Head of caudate nucleus (tissue), 42 donors: ENCODE data around the gene ME3.

Source experiments
- DNase-seq, 42 donors: peaks; one replicate each; pipeline versions ENCODE4 v3.0.0 to v3.0.0-alpha.2; 2020 to 2021; ENCODE audit warnings: mixed read lengths in 7 of 42
- intact Hi-C: fragments of 100-400 bp; cut with DNase I; formaldehyde crosslinking; loops from one replicate; pipeline ENCODE4 v1.15.0; 2022

The ME3 gene

GRCh38 chr11:86489442-86489841 lies 183.0 kb downstream of the ME3 start:
- no peak for DNase-seq
- intact Hi-C loops = no loop called here

GRCh38 chr11:86488553-86488952 lies 183.9 kb downstream of the ME3 start:
- DNase-seq = no peak
- intact Hi-C loops = no loop called here

- DNase-seq = no peak
- intact Hi-C loops = no loop called here
Measured at GRCh38 chr11:86487671-86488070, 184.7 kb downstream of the ME3 start.

GRCh38 chr11:86486261-86487030 lies 186.0 kb downstream of the ME3 start:
- no peak for DNase-seq
- intact Hi-C loops = no loop called here

DNA sequence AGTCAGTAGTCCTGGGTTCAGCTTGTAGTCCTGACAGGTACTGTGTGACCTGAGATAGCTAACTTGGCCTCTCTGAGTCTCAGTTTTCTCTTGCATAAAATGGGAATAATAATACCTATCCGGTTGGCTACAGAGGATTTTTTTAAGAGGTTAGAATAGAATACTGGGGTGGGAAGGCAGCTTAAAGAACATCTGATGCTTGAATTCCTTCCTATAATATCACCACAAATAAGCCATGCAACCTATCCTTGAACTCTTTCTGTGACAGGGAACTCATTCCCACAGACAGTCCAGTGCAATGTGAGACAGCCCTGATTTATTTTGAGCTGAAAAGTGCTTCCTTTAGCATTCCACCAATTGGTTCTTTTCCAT lies 187.6 kb downstream of the ME3 start:
- intact Hi-C loops = no loop called here
- DNase-seq = no peak

DNA sequence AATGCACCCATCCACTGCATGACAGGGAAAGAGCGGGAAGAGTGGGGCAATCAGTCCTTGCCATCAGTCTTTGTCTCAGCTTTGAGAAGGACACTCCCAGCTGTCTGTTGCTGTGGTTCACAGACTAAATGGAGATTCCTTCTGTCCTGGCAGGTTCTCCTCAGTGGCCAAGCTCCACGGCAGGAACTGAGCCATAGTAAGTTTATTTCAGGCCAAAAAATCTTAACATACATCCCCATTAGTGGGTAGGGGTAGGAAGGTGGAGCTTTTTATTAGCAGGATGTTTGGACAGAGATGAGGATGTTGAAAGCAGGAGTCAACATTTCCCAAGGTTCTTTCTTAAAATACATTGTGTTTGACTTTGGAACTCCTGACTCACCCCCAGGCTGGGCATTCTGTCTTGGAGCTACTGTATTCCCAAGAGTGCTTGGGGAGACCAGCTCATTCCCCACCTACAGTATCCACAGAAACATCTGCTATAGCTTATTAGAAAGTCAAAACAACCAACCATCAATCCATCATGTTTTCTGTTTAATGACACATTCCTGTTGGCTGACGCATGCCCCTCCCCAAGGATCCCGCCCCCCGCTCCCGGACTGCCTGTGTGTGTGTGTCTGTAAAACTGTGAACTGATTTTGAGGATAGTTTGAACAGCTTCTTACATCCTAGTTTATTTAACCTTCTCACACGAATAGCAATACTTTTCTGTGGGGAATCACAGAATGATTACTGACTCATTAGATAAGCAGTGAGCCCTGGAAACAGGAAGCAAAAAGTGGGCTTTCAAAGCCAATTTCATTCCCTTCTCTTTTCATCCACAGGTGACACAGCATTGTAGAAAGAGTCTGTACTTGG lies 188.2 kb downstream of the ME3 start:
- DNase-seq = no peak
- intact Hi-C loops = no loop called here

DNA sequence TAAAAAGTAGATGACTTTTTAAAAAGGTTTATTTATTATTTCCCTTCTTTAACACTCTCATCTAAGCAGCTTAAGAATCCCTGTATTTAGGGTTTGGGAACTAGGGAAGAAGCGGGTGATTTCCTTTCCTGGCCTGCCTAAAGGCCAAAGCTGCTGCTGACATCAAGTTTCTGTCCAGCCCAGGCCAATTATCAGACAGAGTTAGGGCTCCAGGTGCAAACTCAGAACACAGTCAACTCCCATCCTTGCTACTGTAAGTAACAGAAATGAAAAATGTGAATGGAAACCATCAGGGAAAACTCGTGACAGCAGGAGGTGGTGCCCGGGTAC lies 188.8 kb downstream of the ME3 start:
- intact Hi-C loops = no loop called here
- no peak for DNase-seq

GRCh38 chr11:86482692-86483091 lies 189.7 kb downstream of the ME3 start:
- DNase-seq = no peak
- intact Hi-C loops = no loop called here

GRCh38 chr11:86481399-86481798 lies 191.0 kb downstream of the ME3 start:
- peak in 7 of 42 donors; percentile 19 to 64 (median 24) for DNase-seq

DNA sequence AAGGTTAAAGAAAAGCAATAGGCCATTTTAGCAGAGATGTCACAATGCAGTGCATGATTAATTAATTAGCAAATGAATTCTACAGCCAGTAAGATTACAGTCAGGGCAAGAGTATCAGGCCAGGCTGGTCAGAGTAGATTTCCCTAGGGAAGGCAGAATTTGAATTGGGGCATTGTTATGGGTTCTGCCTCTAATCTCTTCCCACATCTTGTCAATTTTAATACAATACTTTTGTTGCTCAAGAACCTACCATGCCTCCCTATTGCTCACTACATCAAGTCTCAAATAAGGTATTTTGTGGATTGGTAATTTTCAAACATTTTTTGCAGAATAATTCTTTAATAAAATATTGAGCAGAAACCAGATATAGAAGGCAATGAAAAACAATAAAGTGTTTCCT lies 194.1 kb downstream of the ME3 start:
- DNase-seq = no peak
- intact Hi-C loops = no loop called here

More at GRCh38 chr11:86481399-86481798, 191.0 kb downstream of the ME3 start:
- intact Hi-C loops = no loop called here

GRCh38 chr11:86477495-86478155 lies 194.8 kb downstream of the ME3 start:
- no peak for DNase-seq
- intact Hi-C loops = no loop called here

DNA sequence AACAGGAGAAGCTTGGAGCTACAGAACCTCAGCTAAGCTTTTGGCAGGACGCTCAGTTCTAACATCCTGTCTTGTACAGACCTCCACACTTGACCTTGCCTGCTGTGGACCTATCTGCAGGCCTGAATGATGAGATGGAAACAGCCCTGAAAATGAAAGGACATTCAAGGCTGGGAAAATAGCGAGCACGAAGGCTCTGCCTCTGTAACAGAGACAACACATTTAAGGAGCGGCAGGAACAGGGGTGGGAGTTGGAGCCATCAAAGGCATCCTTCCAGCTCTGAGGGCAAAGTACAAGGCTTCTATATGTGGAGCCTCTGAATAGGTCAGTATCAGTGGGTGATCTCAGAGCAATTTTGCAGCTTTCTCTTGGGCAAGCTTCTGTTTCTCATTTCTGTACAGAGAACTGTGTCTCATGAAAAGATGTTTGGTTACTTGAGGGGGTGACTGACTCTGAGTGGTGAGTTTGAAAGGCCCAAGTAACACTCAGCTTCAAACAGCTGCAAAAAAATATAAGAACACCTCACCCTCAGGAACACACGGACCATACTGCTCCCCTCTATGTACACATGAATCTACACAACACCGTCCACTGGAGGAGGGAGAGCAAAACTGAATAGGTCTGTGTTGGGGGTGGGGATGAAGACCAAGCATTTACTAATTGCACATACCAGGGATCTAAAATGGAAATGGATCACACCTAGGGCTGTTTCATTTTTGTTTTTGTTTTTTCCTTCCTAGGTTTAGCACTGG lies 196.1 kb downstream of the ME3 start:
- no peak for DNase-seq
- intact Hi-C loops = no loop called here

DNA sequence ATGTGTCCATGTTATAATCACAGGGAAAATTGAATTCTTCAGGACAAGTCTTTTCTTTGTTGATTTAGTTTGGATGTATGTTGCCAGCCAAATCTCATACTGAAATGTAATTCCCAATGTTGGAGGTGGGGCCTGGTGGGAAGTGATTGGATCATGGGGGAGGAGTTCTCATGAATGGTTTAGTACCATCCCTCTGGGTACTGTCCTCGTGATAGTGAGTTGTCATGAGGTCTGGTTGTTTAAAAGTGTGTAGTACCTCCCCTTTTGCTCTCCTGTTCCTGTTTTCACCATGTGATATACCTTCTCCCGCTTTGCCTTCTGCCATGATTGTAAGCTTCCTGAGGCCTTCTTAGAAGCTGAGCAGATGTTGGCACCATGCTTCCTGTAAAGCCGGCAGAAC lies 197.4 kb downstream of the ME3 start:
- intact Hi-C loops = no loop called here
- no peak for DNase-seq

DNA sequence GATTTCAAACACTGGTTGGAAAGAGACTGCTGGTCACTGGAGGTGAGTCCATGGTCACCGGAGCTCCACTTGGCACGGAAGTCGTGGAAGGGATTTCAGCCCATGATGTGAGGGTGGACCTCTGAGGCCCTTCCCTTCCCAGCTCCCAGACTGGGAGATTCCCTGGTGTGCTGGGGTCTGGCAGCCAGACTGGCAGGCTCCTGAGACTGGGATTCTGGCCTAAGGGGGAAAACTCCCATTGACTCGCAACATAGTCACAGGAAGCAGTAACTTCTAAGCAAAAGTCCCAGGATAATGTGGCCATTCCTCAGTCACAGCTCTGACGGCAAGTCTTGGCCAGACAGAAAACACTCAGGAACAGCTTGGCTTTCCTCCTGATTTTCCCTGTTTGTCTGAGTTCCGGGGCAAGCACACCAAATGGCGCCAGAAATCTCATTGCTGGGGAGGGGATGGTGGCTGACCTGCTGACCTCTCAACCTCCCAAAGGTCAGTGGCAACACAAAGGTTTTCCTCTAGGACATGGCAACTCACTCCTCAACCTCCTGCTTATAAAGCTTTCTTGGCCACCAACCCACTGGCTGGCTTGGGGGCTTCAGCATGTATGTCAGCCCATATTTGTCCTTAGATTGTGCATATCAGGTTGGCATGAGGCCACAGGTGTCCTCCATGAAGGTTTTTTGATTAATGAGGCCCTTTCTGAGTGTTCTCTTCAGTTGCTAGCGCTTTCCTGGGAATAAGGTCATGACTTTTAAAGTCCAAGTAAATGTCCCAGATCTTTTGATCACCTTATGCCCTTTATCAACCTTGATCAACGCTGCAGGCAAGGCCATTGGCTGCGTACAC lies 198.2 kb downstream of the ME3 start:
- intact Hi-C loops = no loop called here
- DNase-seq = no peak

DNA sequence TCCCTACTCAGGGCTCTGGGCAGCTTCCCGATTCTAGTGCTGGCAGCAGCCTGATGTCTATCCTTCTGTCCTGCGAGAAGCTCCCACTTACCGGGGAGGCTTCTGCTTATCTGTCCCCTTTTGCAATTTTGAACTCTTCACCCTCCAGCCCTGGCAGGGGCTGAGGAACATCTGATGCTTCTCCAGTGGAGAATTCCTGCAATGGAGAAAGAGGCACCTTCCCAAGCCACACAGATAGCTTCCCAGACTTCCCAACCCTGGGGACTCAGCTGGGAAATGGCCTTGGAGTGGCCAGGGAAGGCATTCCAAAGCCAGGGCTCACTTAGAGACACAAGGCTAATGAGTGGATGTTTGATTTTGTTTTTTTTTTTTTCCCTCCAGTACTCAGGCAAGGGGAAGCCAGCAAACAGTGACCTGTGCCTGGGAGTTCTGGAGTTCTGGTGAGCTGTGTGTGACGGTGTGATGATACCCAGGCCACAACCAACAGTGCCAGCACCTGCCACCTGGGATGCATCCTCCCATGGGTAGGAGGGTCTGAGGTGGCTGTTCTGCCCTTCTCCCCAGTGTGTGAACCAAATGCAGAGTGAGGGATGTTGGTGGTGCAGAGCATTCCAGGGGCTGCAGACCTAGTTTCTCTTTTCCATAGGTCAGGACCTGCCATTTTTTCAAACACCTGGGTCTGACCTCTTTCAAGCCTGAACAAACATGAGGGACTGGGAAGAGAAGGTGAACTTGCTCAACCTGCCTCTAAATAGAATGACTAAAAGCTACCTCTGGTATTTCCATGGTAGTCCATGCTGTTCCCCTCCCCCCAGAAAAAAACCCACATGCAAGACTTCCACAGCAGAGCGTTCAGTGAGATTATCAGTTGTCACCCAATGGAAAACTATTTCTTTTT lies 202.7 kb downstream of the ME3 start:
- intact Hi-C loops = no loop called here
- no peak for DNase-seq

GRCh38 chr11:86468169-86468568 lies 204.2 kb downstream of the ME3 start:
- DNase-seq = no peak
- intact Hi-C loops = no loop called here

- no peak for DNase-seq
- intact Hi-C loops = no loop called here
Measured at GRCh38 chr11:86464509-86465221, 207.8 kb downstream of the ME3 start.
